Measurements from ENCODE around the gene ATP8A2. TPM values are rescaled to one million over a fixed set of nuclear protein-coding genes. Genes with fewer than 3 reads are reported as not detected.

Gene ATP8A2
- total and polyA plus RNA-seq, 7 donors = under 0.01 to 2.2 (median 1.2) TPM; not detected in 1

DNA sequence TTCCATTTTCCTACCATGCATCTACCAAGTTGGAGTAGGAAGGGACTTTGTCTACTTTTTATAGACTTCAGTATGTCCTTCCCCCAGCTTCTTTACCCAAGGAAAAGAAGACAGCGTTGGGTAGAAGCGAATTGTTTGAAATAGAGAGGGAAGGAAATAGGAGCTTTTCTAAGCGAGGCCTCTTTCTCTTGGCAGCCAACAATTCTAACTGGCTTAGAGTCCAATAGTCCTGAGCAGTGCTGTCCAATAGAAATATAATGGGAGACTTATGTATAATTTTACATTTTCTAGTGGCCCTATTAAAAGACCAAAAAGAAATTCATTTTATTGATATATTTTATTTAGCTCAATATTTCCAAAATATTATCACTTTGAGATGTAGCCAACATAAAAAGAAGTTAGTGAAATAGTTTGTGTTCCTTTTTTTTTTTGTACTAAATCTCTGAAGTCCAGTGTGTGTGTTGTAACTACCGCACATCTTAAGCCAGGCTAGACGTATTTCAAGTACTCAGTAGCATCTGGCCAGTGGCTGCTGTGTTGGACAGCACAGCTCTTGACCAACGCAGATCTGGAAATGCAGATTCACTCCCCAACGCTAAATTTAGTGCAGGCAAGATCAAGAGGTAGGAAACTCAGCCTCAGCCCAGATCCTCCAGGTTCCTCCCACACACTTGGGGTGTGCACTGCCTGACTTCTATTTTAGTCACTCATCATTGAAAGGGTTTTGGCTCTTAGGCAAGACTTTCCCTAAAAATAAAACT is 500.9 kb downstream of the ATP8A2 start:
- intact Hi-C loops (cut with DNase I) = no loop called here
- no peak overlapping the region for H3K27ac ChIP-seq
- DNase-seq = no peak
- no peak overlapping the region for H3K4me3 ChIP-seq
- 77 to 78% methylated on average over 7 of the region's 7 CpGs for WGBS, 2 donors
- TF ChIP-seq EP300 (IDR thresholded peaks at IDR 0.05) = no peak
- no peak for TF ChIP-seq POLR2AphosphoS5 (IDR thresholded peaks at IDR 0.05)
- H3K36me3 ChIP-seq = no peaks in the 10 kb centered on the region
- H3K4me1 ChIP-seq = no peaks in the 10 kb centered on the region
- no peaks in the 10 kb centered on the region for H3K9me3 ChIP-seq
- H3K27me3 ChIP-seq = no peaks in the 10 kb centered on the region

DNA sequence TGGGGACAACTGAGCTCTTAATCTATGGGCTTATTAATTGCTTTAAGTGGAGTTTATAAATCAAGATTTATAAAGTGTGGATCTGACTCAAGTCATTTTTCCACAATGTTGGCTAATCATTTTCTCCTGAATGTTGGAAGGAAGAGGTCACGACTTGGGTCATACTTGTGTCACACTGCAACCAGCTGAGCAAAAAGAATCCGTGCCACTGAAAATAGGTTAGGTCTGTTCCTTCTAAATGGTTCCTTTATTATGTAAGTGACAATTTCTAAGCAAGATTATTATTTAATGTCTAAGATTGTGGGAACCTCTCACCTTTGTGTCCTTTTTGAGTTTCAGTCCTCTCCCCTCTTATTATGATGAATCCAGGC is 501.5 kb downstream of the ATP8A2 start:
- H3K27ac ChIP-seq = no peak overlapping the region
- no peak for TF ChIP-seq POLR2AphosphoS5 (IDR thresholded peaks at IDR 0.05)
- no peak for TF ChIP-seq POLR2A (IDR thresholded peaks at IDR 0.05)
- TF ChIP-seq, protein P1, sequence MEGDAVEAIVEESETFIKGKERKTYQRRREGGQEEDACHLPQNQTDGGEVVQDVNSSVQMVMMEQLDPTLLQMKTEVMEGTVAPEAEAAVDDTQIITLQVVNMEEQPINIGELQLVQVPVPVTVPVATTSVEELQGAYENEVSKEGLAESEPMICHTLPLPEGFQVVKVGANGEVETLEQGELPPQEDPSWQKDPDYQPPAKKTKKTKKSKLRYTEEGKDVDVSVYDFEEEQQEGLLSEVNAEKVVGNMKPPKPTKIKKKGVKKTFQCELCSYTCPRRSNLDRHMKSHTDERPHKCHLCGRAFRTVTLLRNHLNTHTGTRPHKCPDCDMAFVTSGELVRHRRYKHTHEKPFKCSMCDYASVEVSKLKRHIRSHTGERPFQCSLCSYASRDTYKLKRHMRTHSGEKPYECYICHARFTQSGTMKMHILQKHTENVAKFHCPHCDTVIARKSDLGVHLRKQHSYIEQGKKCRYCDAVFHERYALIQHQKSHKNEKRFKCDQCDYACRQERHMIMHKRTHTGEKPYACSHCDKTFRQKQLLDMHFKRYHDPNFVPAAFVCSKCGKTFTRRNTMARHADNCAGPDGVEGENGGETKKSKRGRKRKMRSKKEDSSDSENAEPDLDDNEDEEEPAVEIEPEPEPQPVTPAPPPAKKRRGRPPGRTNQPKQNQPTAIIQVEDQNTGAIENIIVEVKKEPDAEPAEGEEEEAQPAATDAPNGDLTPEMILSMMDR (IDR thresholded peaks at IDR 0.05) = no peak
- TF ChIP-seq EP300 (IDR thresholded peaks at IDR 0.05) = no peak
- no peaks in the 10 kb centered on the region for H3K9me3 ChIP-seq
- intact Hi-C loops (cut with DNase I) = no loop called here
- no peak for DNase-seq
- no peaks in the 10 kb centered on the region for H3K27me3 ChIP-seq
- H3K4me1 ChIP-seq = no peaks in the 10 kb centered on the region
- no peaks in the 10 kb centered on the region for H3K36me3 ChIP-seq
- WGBS, 2 donors = 76 to 80% methylated on average over 2 of the region's 2 CpGs
- H3K4me3 ChIP-seq = no peak overlapping the region

DNA sequence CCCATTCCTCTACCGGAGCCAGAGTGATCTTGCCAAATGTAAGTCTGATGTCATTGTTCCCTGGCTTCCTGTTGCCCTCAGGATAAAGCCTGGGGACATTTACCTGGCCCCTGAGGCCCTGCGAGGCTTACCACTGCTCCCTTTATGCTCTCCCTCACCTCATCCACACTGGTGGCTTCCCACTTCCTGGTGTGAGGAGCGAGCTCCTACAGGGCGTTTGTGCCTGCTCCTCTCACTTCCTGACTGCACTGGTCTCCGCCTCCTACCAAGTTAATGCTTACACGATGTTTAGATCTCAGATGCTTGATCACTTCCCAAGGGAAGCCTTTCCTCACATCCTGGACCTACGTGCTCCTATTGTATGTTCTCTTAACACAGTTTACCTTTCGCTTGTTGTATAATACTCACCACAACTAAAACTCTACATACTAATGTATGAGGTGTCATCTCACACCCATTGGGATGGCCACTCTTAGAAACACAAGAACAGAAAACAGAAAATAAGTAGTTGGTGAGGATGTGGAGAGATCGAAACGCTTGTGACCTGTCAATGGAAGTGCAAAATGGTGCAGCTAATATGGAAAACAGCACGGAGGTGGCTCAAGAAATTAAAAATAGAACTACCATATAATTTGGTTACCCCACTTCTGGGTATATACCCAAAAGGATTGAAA is 502.4 kb downstream of the ATP8A2 start:
- Histone ChIP-seq H3K4me1 (no peaks in the 10 kb centered on the region), H3K27ac (no peak overlapping the region), H3K36me3 (no peaks in the 10 kb centered on the region), H3K4me3 (no peak overlapping the region), H3K27me3 (no peaks in the 10 kb centered on the region), H3K9me3 (no peaks in the 10 kb centered on the region)
- TF ChIP-seq EP300 (IDR thresholded peaks at IDR 0.05) = no peak
- TF ChIP-seq POLR2A (IDR thresholded peaks at IDR 0.05) = no peak
- TF ChIP-seq, protein P1 (IDR thresholded peaks at IDR 0.05) = no peak
- TF ChIP-seq POLR2AphosphoS5 (IDR thresholded peaks at IDR 0.05) = no peak
- 78 to 82% methylated on average over 11 of the region's 11 CpGs for WGBS, 2 donors
- intact Hi-C loops (cut with DNase I) = no loop called here
- DNase-seq = no peak

DNA sequence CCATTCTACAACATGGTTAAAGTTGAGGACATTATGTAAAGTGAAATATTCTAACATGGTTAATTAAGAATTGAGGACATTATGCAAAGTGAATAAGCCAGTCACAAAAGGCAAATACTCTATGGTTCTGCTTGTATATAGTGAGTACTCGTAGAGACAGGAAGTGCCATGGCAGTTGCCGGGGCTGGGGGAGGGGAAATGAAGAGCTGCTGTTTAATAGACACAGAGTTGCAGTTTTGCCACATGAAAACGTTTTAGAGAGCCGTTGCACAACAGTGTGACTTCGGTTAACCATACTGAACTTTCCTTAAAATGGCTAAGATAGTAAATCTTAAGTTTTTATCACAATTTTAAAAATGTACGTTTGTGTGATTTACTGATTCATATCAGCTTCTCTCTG is 503.1 kb downstream of the ATP8A2 start:
- no peak for DNase-seq
- Histone ChIP-seq H3K4me1 (no peaks in the 10 kb centered on the region), H3K9me3 (no peaks in the 10 kb centered on the region), H3K4me3 (no peak overlapping the region), H3K27me3 (no peaks in the 10 kb centered on the region), H3K27ac (no peak overlapping the region), H3K36me3 (no peaks in the 10 kb centered on the region)
- intact Hi-C loops (cut with DNase I) = no loop called here
- TF ChIP-seq POLR2AphosphoS5 (IDR thresholded peaks at IDR 0.05) = no peak
- TF ChIP-seq EP300 (IDR thresholded peaks at IDR 0.05) = no peak
- TF ChIP-seq, protein P1 (IDR thresholded peaks at IDR 0.05) = no peak
- no peak for TF ChIP-seq POLR2A (IDR thresholded peaks at IDR 0.05)
- 51 to 65% methylated on average over 6 of the region's 6 CpGs for WGBS, 2 donors

DNA sequence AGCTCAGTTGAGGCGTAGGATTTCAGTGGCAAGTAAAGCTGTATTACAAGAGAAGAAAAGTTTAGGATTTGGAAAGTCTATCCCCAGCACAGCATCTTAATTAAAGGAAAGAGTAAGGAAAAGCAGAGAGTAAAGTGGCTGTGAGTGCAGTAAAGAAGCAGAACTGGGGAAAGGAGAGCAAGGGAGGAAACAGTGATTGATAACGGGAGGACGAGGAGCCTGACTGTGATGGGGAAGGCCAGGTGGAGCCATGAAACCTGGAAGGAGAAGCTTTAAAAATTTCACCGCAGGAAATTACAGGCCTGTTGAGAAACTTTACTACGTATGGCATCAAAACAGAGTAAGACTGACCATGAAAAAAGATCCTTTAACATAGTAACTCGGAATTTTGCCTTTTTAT is 504.5 kb downstream of the ATP8A2 start:
- Histone ChIP-seq H3K4me3 (no peak overlapping the region), H3K9me3 (no peaks in the 10 kb centered on the region), H3K36me3 (no peaks in the 10 kb centered on the region), H3K4me1 (no peaks in the 10 kb centered on the region), H3K27me3 (no peaks in the 10 kb centered on the region), H3K27ac (no peak overlapping the region)
- intact Hi-C loops (cut with DNase I) = no loop called here
- DNase-seq = no peak
- 83 to 88% methylated on average over 6 of the region's 6 CpGs for WGBS, 2 donors
- TF ChIP-seq, protein P1 (IDR thresholded peaks at IDR 0.05) = no peak
- TF ChIP-seq POLR2AphosphoS5 (IDR thresholded peaks at IDR 0.05) (no peak), EP300 (IDR thresholded peaks at IDR 0.05) (no peak), POLR2A (IDR thresholded peaks at IDR 0.05) (no peak)
